NCI-H524 (cell line): ENCODE results near the gene IGDCC3.

Source experiments
- DNase-seq, 2 experiments: peaks; one replicate each; lab custom pipeline; 2025; lab: John Stamatoyannopoulos, UW

Gene IGDCC3

GRCh38 chr15:65328506-65329287 lies 49.1 kb downstream of the IGDCC3 start:
- DNase-seq: no peak

- DNase-seq: no peak
Observed at GRCh38 chr15:65327651-65328393, 50.0 kb downstream of the IGDCC3 start.

- no peak for DNase-seq
Observed at GRCh38 chr15:65326818-65327217, 51.0 kb downstream of the IGDCC3 start.

GRCh38 chr15:65326117-65326526 lies 51.7 kb downstream of the IGDCC3 start:
- DNase-seq: no peak

DNA sequence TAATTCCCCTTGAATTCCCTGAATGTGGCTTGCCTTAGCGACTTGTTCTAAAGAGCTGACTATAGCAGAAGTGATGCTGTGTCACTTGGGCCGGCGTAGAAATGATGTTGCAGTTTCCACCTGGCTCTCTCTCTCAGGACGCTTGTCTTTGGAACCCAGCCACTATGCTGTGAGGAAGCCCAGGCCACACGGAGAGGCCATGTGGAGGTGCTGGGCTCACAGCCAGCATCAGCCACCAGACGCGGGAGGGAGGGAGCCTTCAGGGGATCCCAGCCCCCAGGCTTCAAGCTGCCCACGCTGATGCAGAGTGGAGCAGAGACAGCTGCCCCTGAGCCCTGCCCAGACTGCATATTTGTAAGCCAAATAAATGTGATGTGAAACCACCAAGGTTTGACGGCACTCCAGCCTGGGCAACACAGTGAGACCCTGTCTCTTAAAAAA lies 54.7 kb downstream of the IGDCC3 start:
- DNase-seq: peak; percentile 97 to 98

DNA sequence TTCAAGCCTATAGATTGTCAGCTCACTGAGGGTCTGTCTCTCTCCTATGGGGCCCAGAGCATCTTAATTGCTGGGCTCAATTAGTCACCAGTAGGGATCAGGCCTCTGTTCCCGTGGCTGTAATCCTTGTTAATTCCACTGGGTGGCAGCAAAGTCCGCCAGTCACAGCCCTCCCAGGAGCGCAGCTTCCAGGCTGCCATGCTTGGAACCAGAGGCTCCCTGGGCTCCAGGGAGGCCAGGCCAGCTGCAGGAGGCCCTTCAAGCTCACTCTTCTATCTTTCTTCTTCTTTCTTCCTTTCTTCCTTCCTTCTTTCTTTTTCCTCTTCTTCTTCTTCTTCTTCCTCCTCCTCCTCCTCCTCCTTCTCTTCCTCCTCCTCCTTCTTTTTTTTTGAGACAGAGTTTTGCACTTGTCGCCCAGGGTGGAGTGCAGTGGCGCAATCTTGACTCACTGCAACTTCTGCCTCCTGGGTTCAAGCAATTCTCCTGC lies 58.9 kb downstream of the IGDCC3 start:
- peak; percentile 85 to 90 for DNase-seq

DNA sequence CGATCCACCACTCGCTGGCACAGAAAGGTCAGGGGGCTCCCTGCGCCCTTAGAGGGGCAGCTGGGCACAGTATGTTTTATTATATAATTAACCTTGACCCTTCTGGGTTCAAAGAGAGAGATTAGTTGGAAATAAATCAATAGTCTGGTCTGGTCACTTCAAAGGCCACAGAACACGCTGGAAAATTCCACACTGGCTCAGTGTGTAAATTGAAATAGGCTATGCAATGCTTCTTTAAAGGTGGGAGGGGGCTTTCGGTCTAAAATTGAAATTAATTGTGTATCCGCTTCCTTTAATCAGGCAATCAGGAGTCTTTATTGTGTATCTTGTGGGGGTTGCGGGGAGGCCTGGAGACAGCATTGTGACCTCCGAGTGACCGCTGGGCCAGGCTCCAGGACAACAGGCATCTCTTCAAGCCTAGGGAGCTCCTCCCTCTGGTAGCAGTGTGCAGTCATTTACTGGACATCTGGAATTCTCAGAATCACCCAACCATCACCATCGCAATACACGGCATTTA lies 65.3 kb downstream of the IGDCC3 start:
- DNase-seq: no peak

GRCh38 chr15:65311760-65312159 lies 66.0 kb downstream of the IGDCC3 start:
- peak in 1 of 2 experiments; percentile 29 for DNase-seq

DNA sequence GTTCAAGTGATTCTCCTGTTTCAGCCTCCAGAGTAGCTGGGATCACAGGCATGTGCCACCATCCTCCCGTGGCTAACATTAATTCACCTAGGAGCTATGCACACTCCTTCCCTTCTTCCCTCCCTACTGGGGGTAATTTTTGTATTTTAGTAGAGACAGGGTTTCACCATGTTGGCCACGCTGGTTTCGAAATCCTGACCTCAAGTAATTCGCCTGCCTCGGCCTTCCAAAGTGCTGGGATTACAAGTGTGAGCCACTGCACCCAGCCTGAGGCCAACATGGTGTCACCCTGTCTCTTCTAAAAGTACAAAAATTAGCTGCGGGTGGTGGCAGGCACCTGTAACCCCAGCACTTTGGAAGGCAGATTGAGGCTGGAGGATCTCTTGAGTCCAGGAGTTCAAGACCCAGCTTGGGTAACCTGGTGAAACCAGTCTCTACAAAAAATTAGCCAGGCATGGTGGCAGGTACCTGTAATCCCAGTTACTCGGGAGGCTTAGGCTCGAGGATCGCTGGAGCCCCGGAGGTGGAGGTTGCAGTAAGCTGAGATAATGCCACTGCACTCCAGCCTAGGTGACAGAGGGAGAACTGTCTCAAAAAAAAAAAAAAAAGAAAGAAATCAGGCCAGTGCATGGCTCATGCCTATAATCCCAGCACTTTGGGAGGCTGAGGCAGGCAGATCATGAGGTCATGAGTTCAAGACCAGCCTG lies 67.2 kb downstream of the IGDCC3 start:
- DNase-seq: no peak

DNA sequence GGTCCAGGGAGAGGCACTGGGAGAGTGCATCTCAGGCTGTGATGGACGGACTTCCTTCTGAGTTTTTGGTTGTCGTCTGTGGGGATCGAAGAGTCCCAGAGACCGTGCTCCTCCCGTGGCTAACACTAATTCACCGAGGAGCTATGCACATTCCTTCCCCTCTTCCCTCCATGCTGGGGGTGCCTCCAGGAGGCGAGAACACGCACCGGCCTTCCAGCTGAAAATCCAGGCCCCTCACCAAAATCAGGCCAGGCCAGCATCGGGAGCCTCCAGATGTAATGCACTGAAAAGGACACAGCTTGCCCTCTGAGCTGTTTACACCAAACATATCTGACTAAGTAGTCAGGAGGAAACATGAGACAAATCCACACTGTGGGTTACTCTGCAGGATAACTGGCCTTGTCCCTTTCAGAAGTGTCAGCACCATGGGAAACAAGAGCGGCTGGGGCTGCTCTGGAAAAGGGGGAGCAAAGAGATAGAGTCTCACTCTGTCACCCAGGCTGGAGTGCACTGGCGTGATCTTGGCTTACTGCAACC lies 67.9 kb downstream of the IGDCC3 start:
- DNase-seq: no peak

GRCh38 chr15:65307978-65308377 lies 69.8 kb downstream of the IGDCC3 start:
- DNase-seq: no peak

DNA sequence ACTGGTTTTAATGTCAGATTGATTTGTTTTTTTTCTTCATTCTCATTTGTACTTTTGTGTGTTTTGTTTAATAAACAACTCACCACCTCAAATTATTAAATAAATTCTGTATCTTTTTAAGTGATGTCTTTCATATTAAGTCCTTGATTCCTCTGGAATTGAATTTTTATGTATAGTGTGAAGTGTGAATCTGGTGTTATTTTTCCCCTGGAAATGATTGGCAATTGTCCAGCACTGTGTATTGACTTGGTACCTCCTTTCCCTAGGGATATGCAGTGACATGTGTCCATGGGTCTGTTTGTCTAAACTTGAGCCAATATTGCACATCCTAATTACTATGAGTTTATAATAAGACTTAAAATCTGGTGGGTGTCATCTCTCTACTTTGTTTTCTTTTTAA lies 71.3 kb downstream of the IGDCC3 start:
- peak in 1 of 2 experiments; percentile 49 for DNase-seq

DNA sequence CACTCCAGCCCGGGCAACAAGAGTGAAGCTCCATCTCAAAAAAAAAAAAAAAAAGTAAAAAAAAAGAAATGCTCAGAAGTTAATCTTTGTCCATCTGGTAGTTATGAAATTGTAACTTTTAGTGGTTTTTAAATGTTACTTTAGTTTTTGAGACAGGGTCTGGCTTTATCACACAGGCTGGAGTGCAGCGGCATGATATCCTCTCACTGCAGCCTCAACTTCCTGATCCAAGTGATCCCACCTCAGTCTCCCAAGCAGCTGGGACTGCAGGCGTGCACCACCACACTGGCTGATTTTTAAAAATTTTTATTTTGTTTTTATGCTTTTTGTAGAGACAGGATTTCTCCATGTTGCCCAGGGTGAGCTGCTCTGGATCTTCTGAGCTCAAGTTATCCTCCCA lies 72.0 kb downstream of the IGDCC3 start:
- no peak for DNase-seq

GRCh38 chr15:65305150-65305758 lies 72.5 kb downstream of the IGDCC3 start:
- no peak for DNase-seq

- DNase-seq: peak; percentile 93 to 96
Observed at GRCh38 chr15:65304381-65305149, 73.2 kb downstream of the IGDCC3 start, which contains the start of gene RNU5B-1. Gene RNU5B-1 (plus strand): TSS chr15:65304677.

- peak in 1 of 2 experiments; percentile 41 for DNase-seq
Observed at GRCh38 chr15:65303687-65304380, 74.0 kb downstream of the IGDCC3 start.

GRCh38 chr15:65302061-65302460 lies 75.7 kb downstream of the IGDCC3 start:
- DNase-seq: no peak

DNA sequence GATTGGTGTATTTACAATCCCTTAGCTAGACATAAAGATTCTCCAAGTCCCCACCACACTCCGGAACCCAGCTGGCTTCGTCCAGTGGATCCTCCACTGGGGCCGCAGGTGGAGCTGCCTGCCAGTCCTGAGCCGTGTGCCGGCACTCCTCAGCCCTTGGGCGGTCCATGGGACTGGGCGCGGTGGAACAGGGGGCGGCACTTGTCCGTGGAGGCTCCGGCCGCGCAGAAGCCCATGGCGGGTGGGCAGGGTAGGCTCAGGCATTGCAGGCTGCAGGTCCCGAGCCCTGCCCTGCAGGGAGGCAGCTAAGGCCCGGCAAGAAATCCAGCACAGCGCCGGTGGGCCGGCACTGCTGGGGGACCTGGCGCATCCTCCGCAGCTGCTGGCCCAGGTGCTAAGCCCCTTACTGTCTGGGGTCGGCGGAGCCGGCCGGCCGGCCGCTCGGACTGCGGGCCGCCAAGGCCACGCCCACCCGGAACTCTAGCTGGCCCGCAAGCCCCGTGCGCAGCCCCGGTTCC lies 76.8 kb downstream of the IGDCC3 start:
- DNase-seq: no peak

DNA sequence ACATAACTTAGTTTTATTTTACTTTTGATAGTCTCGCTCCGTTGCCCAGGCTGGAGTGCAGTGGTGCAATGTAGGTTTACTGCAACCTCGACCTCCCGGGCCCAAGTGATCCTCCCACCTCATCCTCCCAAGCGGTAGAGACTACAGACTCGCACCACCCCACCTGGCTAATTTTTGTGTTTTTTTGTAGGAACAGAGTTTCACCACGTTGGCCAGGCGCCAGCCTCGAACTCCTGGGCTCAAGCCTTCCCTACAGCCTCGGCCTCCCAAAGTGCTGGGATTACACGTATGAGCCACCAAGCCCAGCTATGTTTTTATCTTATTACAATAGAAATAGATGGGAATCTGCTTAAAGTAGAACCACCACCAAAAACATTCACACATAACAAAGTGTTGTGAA lies 79.1 kb downstream of the IGDCC3 start:
- DNase-seq: no peak
